ENCODE measurements around the gene MAP3K21. TPM values are rescaled to one million over a fixed set of nuclear protein-coding genes. Genes with fewer than 3 reads are reported as not detected.
A peak's percentile ranks its signal among the peaks of the same experiment; 100 is the strongest.

The MAP3K21 gene
- total RNA-seq, 2 experiments from 2014 or later: 0.44 to 0.45 TPM

DNA sequence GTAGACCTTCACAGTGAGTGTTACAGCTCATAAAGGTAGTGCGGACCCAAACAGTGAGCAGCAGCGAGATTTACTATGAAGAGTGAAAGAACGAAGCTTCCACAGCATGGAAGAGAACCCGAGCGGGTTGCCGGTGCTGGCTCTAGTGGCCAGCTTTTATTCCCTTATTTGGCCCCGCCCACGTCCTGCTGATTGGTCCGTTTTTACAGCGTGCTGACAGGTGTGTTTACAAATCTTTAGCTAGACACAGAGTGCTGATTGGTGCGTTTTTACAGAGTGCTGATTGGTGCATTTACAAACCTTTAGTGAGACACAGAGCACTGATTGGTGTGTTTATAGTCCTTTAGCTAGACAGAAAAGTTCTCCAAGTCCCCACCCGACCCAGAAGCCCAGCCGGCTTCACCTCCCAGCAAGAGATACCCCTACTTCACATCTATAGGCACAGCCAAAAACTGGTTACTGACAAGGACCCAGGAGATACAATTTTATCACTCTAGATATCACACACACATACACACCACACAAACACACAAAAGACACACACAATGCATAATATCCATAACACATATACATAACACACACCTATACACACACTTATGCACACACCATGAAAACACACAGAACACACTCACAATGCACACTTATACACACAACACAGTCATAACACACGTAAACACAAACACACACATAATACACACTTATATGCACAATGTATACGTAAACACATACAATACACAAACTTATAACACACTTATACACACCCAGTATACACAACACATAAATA, 68.5 kb downstream of the MAP3K21 start:
- H3K27ac Mint-ChIP-seq: no peak overlapping the region
- ATAC-seq (no peak), DNase-seq (no peak)
- no peaks in the 10 kb centered on the region for H3K4me1 Mint-ChIP-seq (ENCODE audit: low read depth)
- ChIA-PET CTCF (interaction anchor here (0.7 to 1.3 kb wide), 3 partner anchors 32 to 395 kb away, joined by 3 to 4 read pairs (median 3); no protein-coding TSS in a partner anchor), POLR2A (no interaction called here)
- H3K27me3 Mint-ChIP-seq (ENCODE audit: low read depth): peaks cover 7% of the 10 kb centered on the region
- H3K4me3 Mint-ChIP-seq: no peak overlapping the region
- H3K9me3 Mint-ChIP-seq (ENCODE audit: insufficient read depth): no peaks in the 10 kb centered on the region
- no peaks in the 10 kb centered on the region for H3K36me3 Mint-ChIP-seq (ENCODE audit: low read depth)

DNA sequence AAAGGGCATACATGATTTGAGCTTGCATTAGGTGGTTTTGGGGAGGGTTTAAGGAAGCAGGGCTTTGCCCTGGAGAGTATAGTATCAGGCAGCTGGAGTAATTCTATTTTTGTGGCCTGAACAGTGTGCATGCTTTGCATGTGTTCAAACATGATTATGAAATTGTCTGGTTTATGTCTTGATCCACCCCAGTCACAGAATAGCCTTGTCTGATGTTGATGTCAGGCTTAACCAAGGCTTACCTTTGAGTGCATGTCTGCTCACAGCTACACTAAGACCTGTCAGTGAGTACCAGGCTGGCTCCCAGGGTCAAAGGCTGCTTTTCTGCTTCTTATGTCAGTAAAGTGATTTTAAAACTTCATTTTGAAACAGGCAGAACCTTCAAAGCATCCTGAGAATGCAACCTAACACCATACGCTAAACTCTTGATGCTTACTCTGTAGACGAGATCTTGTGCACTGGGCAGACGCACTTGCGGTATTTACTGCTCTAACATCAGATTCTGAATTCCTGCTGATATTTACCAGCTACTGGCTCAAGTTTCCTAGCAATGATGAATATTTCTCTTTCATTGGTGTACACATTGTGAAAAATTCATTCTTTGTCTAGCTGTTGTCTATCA, 78.9 kb downstream of the MAP3K21 start:
- ATAC-seq: no peak
- ChIA-PET POLR2A (no interaction called here), CTCF (interaction anchor here (1.5 kb wide), 1 partner anchor 11 kb away, joined by 4 read pairs; no protein-coding TSS in a partner anchor)
- Mint-ChIP-seq H3K4me3 (no peak overlapping the region), H3K4me1 (ENCODE audit: low read depth) (peaks cover 16% of the 10 kb centered on the region), H3K27me3 (ENCODE audit: low read depth) (peaks cover 8% of the 10 kb centered on the region), H3K27ac (no peak overlapping the region), H3K9me3 (ENCODE audit: insufficient read depth) (peaks cover 5% of the 10 kb centered on the region), H3K36me3 (ENCODE audit: low read depth) (peaks cover 4% of the 10 kb centered on the region)
- no peak for DNase-seq

- Mint-ChIP-seq H3K4me1 (ENCODE audit: low read depth) (peaks cover 16% of the 10 kb centered on the region), H3K4me3 (no peak overlapping the region), H3K27me3 (ENCODE audit: low read depth) (peaks cover 6% of the 10 kb centered on the region), H3K27ac (no peak overlapping the region), H3K36me3 (ENCODE audit: low read depth) (peaks cover 4% of the 10 kb centered on the region), H3K9me3 (ENCODE audit: insufficient read depth) (peaks cover 5% of the 10 kb centered on the region)
- ChIA-PET CTCF (interaction anchor here (1.5 kb wide), 1 partner anchor 12 kb away, joined by 4 read pairs; no protein-coding TSS in a partner anchor), POLR2A (no interaction called here)
- peak; percentile 49 for ATAC-seq
- no peak for DNase-seq
Observed at GRCh38 chr1:233406994-233407631, 79.6 kb downstream of the MAP3K21 start.

GRCh38 chr1:233409540-233409939, 82.0 kb downstream of the MAP3K21 start:
- H3K36me3 Mint-ChIP-seq (ENCODE audit: low read depth): peaks cover 4% of the 10 kb centered on the region
- CTCF ChIA-PET: no interaction called here
- POLR2A ChIA-PET: no interaction called here
- H3K4me3 Mint-ChIP-seq: no peak overlapping the region
- H3K4me1 Mint-ChIP-seq (ENCODE audit: low read depth): peaks cover 16% of the 10 kb centered on the region
- H3K27me3 Mint-ChIP-seq (ENCODE audit: low read depth): no peaks in the 10 kb centered on the region
- peaks cover 5% of the 10 kb centered on the region for H3K9me3 Mint-ChIP-seq (ENCODE audit: insufficient read depth)
- no peak for DNase-seq
- ATAC-seq: no peak
- H3K27ac Mint-ChIP-seq: no peak overlapping the region

GRCh38 chr1:233410906-233411305, 83.4 kb downstream of the MAP3K21 start:
- Mint-ChIP-seq H3K4me3 (no peak overlapping the region), H3K27me3 (ENCODE audit: low read depth) (no peaks in the 10 kb centered on the region), H3K9me3 (ENCODE audit: insufficient read depth) (peaks cover 5% of the 10 kb centered on the region), H3K36me3 (ENCODE audit: low read depth) (peaks cover 4% of the 10 kb centered on the region), H3K4me1 (ENCODE audit: low read depth) (peaks cover 16% of the 10 kb centered on the region), H3K27ac (no peak overlapping the region)
- POLR2A ChIA-PET: no interaction called here
- ATAC-seq (no peak), DNase-seq (no peak)
- CTCF ChIA-PET: interaction anchor here (1.2 kb wide), 1 partner anchor 30 kb away, joined by 4 read pairs; no protein-coding TSS in a partner anchor

GRCh38 chr1:233412812-233413211, 85.3 kb downstream of the MAP3K21 start:
- no peak for DNase-seq
- Mint-ChIP-seq H3K27ac (no peak overlapping the region), H3K4me1 (ENCODE audit: low read depth) (peaks cover under 1% of the 10 kb centered on the region), H3K4me3 (no peak overlapping the region), H3K36me3 (ENCODE audit: low read depth) (peaks cover 2% of the 10 kb centered on the region), H3K27me3 (ENCODE audit: low read depth) (peaks cover 3% of the 10 kb centered on the region), H3K9me3 (ENCODE audit: insufficient read depth) (peaks cover 2% of the 10 kb centered on the region)
- CTCF ChIA-PET: interaction anchor here (1.1 to 1.4 kb wide), 2 partner anchors 28 kb away, joined by 3 to 4 read pairs; no protein-coding TSS in a partner anchor
- POLR2A ChIA-PET: no interaction called here
- ATAC-seq: no peak

- POLR2A ChIA-PET: no interaction called here
- H3K27ac Mint-ChIP-seq: no peak overlapping the region
- DNase-seq (no peak), ATAC-seq (no peak)
- CTCF ChIA-PET: no interaction called here
- no peaks in the 10 kb centered on the region for H3K9me3 Mint-ChIP-seq (ENCODE audit: insufficient read depth)
- no peak overlapping the region for H3K4me3 Mint-ChIP-seq
- H3K4me1 Mint-ChIP-seq (ENCODE audit: low read depth): no peaks in the 10 kb centered on the region
- no peaks in the 10 kb centered on the region for H3K36me3 Mint-ChIP-seq (ENCODE audit: low read depth)
- H3K27me3 Mint-ChIP-seq (ENCODE audit: low read depth): peaks cover 26% of the 10 kb centered on the region
Observed at GRCh38 chr1:233421293-233421692, 93.8 kb downstream of the MAP3K21 start.

DNA sequence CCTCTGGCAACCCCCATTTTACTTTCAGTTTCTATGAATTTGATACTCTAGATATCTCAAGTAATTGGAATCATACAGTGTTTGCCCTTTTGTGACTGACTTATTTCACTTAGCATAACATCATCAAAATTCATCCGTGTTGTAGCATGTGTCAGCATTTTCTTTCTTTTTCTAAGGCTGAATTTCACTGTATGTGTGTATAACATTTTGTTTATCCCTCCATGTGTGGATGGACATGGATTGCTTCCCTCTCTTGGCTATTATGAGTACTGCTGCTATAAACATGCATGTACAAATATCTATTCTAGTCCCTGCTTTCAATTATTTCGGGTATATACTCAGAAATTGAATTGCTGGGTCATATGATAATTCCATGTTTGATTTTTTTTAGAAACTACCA, 97.3 kb downstream of the MAP3K21 start:
- DNase-seq: no peak
- no peak for ATAC-seq
- ChIA-PET POLR2A (no interaction called here), CTCF (no interaction called here)
- Mint-ChIP-seq H3K9me3 (ENCODE audit: insufficient read depth) (no peaks in the 10 kb centered on the region), H3K27me3 (ENCODE audit: low read depth) (peaks cover 25% of the 10 kb centered on the region), H3K27ac (no peak overlapping the region), H3K36me3 (ENCODE audit: low read depth) (no peaks in the 10 kb centered on the region), H3K4me1 (ENCODE audit: low read depth) (no peaks in the 10 kb centered on the region), H3K4me3 (no peak overlapping the region)

GRCh38 chr1:233427907-233428306, 100.4 kb downstream of the MAP3K21 start:
- no peak overlapping the region for H3K27ac Mint-ChIP-seq
- CTCF ChIA-PET: interaction anchor here (1.2 kb wide), 1 partner anchor 14 kb away, joined by 3 read pairs; no protein-coding TSS in a partner anchor
- POLR2A ChIA-PET: no interaction called here

GRCh38 chr1:233431753-233432403, 104.4 kb downstream of the MAP3K21 start:
- no peaks in the 10 kb centered on the region for H3K36me3 Mint-ChIP-seq (ENCODE audit: low read depth)
- H3K4me1 Mint-ChIP-seq (ENCODE audit: low read depth): no peaks in the 10 kb centered on the region
- peaks cover 4% of the 10 kb centered on the region for H3K27me3 Mint-ChIP-seq (ENCODE audit: low read depth)
- H3K9me3 Mint-ChIP-seq (ENCODE audit: insufficient read depth): no peaks in the 10 kb centered on the region
- DNase-seq (no peak), ATAC-seq (no peak)
- no peak overlapping the region for H3K27ac Mint-ChIP-seq
- H3K4me3 Mint-ChIP-seq: no peak overlapping the region
- ChIA-PET CTCF (interaction anchor here (0.8 kb wide), 1 partner anchor 9 kb away, joined by 3 read pairs; no protein-coding TSS in a partner anchor), POLR2A (no interaction called here)

More at GRCh38 chr1:233427907-233428306, 100.4 kb downstream of the MAP3K21 start:
- DNase-seq (no peak), ATAC-seq (no peak)
- H3K27me3 Mint-ChIP-seq (ENCODE audit: low read depth): peaks cover 18% of the 10 kb centered on the region
- no peaks in the 10 kb centered on the region for H3K9me3 Mint-ChIP-seq (ENCODE audit: insufficient read depth)
- no peaks in the 10 kb centered on the region for H3K4me1 Mint-ChIP-seq (ENCODE audit: low read depth)
- no peak overlapping the region for H3K4me3 Mint-ChIP-seq
- H3K36me3 Mint-ChIP-seq (ENCODE audit: low read depth): no peaks in the 10 kb centered on the region

DNA sequence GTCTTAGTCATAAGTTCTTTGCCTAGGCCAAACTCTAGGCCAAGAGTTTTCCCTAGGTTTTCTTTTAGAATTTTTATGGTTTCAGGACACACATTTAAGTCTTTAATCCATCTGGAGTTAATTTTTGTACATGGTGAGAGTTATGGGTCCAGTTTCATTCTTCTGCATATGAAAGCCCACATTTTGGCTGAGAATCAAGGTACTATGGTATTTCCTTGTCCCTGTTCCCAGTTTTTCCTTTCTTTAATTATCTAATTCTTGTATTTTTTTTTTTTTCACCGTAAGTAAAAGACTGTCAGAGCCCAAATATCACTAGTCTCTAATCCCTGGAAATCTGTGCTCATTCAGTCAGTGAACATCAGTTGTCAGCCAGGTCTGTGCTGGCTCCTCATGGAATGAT, 105.4 kb downstream of the MAP3K21 start:
- Mint-ChIP-seq H3K9me3 (ENCODE audit: insufficient read depth) (no peaks in the 10 kb centered on the region), H3K4me3 (no peak overlapping the region), H3K4me1 (ENCODE audit: low read depth) (no peaks in the 10 kb centered on the region), H3K27me3 (ENCODE audit: low read depth) (peaks cover 4% of the 10 kb centered on the region), H3K27ac (no peak overlapping the region), H3K36me3 (ENCODE audit: low read depth) (no peaks in the 10 kb centered on the region)
- ChIA-PET POLR2A (no interaction called here), CTCF (no interaction called here)
- DNase-seq: no peak
- no peak for ATAC-seq

Data from activated CD8-positive, alpha-beta T cell treated with anti-CD3 and anti-CD28 coated beads, Interleukin-2, amount 10 ng/mL, durations not matched to agents 7 days and 5 days (primary cell).